A673 (cell line): ENCODE results near the gene NAV2.

Experiments
- EZH2 ChIP-seq: fragments of 200-600 bp; sonication (generic); IDR thresholded peaks from 2 replicates; pipeline ENCODE4 v1.6.1; 2017; ENCODE audit warnings: borderline replicate concordance, low read depth, mild to moderate bottlenecking, mixed read lengths, antibody characterized with exemption, low read length; ENCODE audit not compliant: poor library complexity, severe bottlenecking
- TF ChIP-seq, protein P1 (sequence below): fragments of 300-800, 200-600 bp; sonication (generic); conservative IDR thresholded peaks from 2 replicates; pipeline ENCODE4 v1.5.1; 2017; ENCODE audit warnings: low read depth, mild to moderate bottlenecking, antibody characterized with exemption, low read length, moderate library complexity, mixed read lengths

DNA sequence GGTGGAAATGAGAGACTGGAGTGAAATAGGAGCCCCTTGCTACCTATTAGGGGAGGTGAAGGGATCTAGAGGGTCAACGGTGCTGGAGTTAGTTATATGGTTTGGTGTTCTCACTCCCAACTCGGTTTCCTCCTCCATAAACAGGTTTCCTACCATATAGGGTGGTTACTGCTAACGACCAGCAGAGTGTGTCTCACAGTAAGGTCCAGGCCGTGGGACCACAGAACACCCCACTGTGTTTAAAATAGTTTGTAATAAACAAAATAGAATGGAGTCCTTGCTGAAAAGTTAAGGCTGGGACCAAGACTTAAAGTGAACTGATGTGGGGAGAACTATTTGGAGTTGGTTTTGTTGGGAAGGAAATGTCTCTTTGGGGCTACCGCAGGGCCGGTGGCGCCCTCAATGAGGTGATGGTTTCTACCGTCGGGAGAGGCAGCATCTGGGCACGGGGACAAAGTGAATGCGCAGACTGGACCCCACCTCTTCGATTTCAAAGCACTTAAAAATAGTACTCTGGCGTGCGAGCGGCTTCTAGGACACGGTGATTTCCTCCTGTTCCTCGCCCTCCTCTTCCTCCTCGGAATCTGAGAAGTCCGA is 443.1 kb downstream of the NAV2 start:
- TF ChIP-seq, protein P1, sequence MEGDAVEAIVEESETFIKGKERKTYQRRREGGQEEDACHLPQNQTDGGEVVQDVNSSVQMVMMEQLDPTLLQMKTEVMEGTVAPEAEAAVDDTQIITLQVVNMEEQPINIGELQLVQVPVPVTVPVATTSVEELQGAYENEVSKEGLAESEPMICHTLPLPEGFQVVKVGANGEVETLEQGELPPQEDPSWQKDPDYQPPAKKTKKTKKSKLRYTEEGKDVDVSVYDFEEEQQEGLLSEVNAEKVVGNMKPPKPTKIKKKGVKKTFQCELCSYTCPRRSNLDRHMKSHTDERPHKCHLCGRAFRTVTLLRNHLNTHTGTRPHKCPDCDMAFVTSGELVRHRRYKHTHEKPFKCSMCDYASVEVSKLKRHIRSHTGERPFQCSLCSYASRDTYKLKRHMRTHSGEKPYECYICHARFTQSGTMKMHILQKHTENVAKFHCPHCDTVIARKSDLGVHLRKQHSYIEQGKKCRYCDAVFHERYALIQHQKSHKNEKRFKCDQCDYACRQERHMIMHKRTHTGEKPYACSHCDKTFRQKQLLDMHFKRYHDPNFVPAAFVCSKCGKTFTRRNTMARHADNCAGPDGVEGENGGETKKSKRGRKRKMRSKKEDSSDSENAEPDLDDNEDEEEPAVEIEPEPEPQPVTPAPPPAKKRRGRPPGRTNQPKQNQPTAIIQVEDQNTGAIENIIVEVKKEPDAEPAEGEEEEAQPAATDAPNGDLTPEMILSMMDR = no peak
- TF ChIP-seq EZH2 = no peak
